ENCODE measurements around the gene LYST.
"Not testable (repeated sequence)": the region's sequence is repeated elsewhere in the genome, so short reads cannot be mapped to it uniquely, and the experiment has no call there.

Gene LYST

GRCh38 chr1:235659186-235659771 lies 207.4 kb downstream of the LYST start:
- H3K4me1 Mint-ChIP-seq (ENCODE audit: low read depth): no peaks in the 10 kb centered on the region
- H3K27me3 Mint-ChIP-seq: peaks cover 11% of the 10 kb centered on the region
- H3K4me3 Mint-ChIP-seq: no peak overlapping the region
- peaks cover under 1% of the 10 kb centered on the region for H3K9me3 Mint-ChIP-seq
- no peak overlapping the region for H3K27ac Mint-ChIP-seq
- no peak for DNase-seq
- peaks cover 35% of the 10 kb centered on the region for H3K36me3 Mint-ChIP-seq (ENCODE audit: low read depth)

DNA sequence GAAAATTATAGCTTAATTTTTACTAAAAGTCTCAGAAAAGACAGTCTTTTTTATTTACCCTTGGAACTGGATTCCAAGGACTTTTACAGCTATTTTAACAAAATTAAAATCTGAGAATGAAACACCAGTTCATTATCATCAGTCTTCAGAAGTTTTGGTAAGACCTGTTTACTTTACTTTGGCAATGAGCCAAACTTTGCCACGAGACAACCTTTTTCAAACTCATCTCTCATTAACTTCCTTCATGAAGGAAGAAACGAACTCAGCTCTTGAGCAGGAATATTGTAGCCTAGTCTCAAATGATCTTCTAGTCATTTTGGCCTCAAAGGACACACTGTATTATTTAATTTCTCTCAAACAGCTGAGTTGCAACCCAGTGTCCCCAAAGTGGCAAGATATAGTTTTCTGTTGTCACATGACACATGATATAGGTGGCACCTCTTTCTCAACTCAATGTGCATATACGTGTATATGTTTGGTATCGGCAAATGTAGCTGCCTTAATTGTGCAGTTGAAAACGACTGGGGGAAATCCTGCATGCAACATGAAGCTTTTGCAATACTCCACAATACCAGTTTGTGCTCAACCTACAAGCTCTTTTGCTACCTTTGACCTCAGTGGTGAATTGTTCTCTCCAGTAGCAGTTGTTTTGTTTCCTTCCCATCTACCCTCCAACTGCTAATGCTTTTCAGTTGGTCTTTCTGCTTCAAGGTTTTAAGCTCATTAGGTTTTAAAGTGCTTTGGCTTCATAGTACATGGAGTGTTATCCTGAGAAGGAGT lies 208.8 kb downstream of the LYST start:
- H3K9me3 Mint-ChIP-seq: peaks cover 2% of the 10 kb centered on the region
- H3K36me3 Mint-ChIP-seq (ENCODE audit: low read depth): peaks cover 25% of the 10 kb centered on the region
- peaks cover 22% of the 10 kb centered on the region for H3K27me3 Mint-ChIP-seq
- no peak overlapping the region for H3K4me3 Mint-ChIP-seq
- no peak for DNase-seq
- no peak overlapping the region for H3K27ac Mint-ChIP-seq
- no peaks in the 10 kb centered on the region for H3K4me1 Mint-ChIP-seq (ENCODE audit: low read depth)

- H3K36me3 Mint-ChIP-seq (ENCODE audit: low read depth): peaks cover 18% of the 10 kb centered on the region
- H3K9me3 Mint-ChIP-seq: peaks cover 2% of the 10 kb centered on the region
- H3K4me1 Mint-ChIP-seq (ENCODE audit: low read depth): no peaks in the 10 kb centered on the region
- peaks cover 29% of the 10 kb centered on the region for H3K27me3 Mint-ChIP-seq
- DNase-seq: no peak
- no peak overlapping the region for H3K4me3 Mint-ChIP-seq
- no peak overlapping the region for H3K27ac Mint-ChIP-seq
These were observed 209.4 kb downstream of the LYST start for GRCh38 chr1:235657269-235657668.

DNA sequence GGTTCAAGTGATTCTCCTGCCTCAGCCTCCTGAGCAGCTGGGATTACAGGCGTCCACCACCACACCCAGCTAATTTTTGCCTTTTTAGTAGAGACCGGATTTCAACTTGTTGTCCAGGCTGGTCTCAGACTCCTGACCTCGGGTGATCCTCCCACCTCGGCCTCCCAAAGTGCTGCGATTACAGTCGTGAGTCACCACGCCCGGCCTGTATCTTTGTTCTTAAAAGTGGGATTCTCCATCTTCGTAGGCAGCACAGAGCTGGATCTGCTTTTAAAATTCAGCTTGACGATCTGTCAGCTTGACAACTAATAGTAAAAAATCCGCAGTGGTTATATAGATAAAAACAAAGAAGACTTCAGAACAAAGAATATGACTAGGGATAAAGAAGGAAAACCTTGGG lies 214.3 kb downstream of the LYST start:
- H3K36me3 Mint-ChIP-seq (ENCODE audit: low read depth): no peaks in the 10 kb centered on the region
- H3K4me1 Mint-ChIP-seq (ENCODE audit: low read depth): peaks cover 11% of the 10 kb centered on the region
- peaks cover 2% of the 10 kb centered on the region for H3K9me3 Mint-ChIP-seq
- no peak overlapping the region for H3K4me3 Mint-ChIP-seq
- no peak for DNase-seq
- H3K27me3 Mint-ChIP-seq: peaks cover 64% of the 10 kb centered on the region
- no peak overlapping the region for H3K27ac Mint-ChIP-seq

DNA sequence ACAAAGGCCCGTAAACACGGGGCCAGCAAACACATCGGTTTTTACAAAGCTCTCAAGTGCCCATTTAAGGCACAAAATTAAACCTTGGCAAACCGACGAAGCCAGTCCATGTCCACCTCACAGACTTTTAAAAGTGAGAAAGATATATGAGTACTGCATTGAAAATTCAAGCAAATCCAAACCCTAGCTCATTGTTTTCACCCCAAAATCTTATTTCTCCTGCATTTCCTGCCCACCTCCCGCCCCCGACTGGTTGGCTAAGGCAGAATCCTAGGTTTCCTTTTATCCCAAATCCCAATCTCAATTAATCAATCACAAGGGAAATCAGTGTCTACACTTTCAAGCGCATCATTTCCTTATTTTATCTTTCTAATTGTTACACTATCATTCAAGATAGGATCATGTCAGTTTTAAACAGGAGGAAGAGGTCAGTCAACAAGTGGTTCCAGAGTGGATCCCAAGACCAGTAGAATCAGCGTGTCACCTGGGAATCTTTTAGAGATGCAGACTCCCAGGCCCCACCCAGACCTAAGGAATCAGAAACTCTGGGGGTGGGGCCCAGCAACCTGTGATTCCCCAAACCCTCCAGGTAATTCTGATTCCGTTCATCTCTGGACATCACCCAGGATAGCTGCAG lies 215.4 kb downstream of the LYST start:
- Mint-ChIP-seq H3K27ac (no peak overlapping the region), H3K4me3 (peak overlapping the region; percentile 57), H3K9me3 (peaks cover 2% of the 10 kb centered on the region), H3K27me3 (peaks cover 72% of the 10 kb centered on the region), H3K4me1 (ENCODE audit: low read depth) (peaks cover 11% of the 10 kb centered on the region), H3K36me3 (ENCODE audit: low read depth) (no peaks in the 10 kb centered on the region)
- DNase-seq: no peak

- Mint-ChIP-seq H3K4me1 (ENCODE audit: low read depth) (peaks cover 11% of the 10 kb centered on the region), H3K27ac (peak overlapping the region; percentile 56), H3K27me3 (peaks cover 77% of the 10 kb centered on the region), H3K36me3 (ENCODE audit: low read depth) (no peaks in the 10 kb centered on the region), H3K4me3 (peak overlapping the region; percentile 57), H3K9me3 (peaks cover 2% of the 10 kb centered on the region)
- peak; percentile 49 for DNase-seq
These were observed 216.2 kb downstream of the LYST start for GRCh38 chr1:235650341-235651169.

- Mint-ChIP-seq H3K27ac (peak within 1 kb of the TSS; percentile 64), H3K9me3 (peaks cover 2% of the 10 kb centered on the region), H3K4me1 (ENCODE audit: low read depth) (peaks cover 11% of the 10 kb centered on the region), H3K4me3 (peak within 1 kb of the TSS; percentile 74), H3K27me3 (peaks cover 77% of the 10 kb centered on the region), H3K36me3 (ENCODE audit: low read depth) (no peaks in the 10 kb centered on the region)
- DNase-seq: peak; percentile 53
These were observed 217.1 kb downstream of the LYST start, which contains the start of gene GNG4 for GRCh38 chr1:235649368-235650163. GNG4 (minus strand) TSS chr1:235649784; CDS start chr1:235583838, 65,946 bp downstream.

GRCh38 chr1:235648954-235649367 lies 217.7 kb downstream of the LYST start:
- peaks cover 79% of the 10 kb centered on the region for H3K27me3 Mint-ChIP-seq
- H3K4me1 Mint-ChIP-seq (ENCODE audit: low read depth): peaks cover 16% of the 10 kb centered on the region
- no peaks in the 10 kb centered on the region for H3K36me3 Mint-ChIP-seq (ENCODE audit: low read depth)
- peak overlapping the region; percentile 64 for H3K27ac Mint-ChIP-seq
- peak; percentile 68 for DNase-seq
- peak overlapping the region; percentile 74 for H3K4me3 Mint-ChIP-seq
- no peaks in the 10 kb centered on the region for H3K9me3 Mint-ChIP-seq

- Mint-ChIP-seq H3K4me1 (ENCODE audit: low read depth) (peaks cover 17% of the 10 kb centered on the region), H3K27me3 (peaks cover 80% of the 10 kb centered on the region), H3K4me3 (peak overlapping the region; percentile 74), H3K27ac (no peak overlapping the region), H3K9me3 (no peaks in the 10 kb centered on the region), H3K36me3 (ENCODE audit: low read depth) (no peaks in the 10 kb centered on the region)
- DNase-seq: no peak
These were observed 218.2 kb downstream of the LYST start for GRCh38 chr1:235648407-235648907.

GRCh38 chr1:235647537-235647936 lies 219.2 kb downstream of the LYST start:
- peaks cover 77% of the 10 kb centered on the region for H3K27me3 Mint-ChIP-seq
- not testable (repeated sequence) for H3K9me3 Mint-ChIP-seq; H3K4me3 Mint-ChIP-seq; DNase-seq; H3K36me3 Mint-ChIP-seq (ENCODE audit: low read depth); H3K27ac Mint-ChIP-seq
- H3K4me1 Mint-ChIP-seq (ENCODE audit: low read depth): peaks cover 26% of the 10 kb centered on the region

DNA sequence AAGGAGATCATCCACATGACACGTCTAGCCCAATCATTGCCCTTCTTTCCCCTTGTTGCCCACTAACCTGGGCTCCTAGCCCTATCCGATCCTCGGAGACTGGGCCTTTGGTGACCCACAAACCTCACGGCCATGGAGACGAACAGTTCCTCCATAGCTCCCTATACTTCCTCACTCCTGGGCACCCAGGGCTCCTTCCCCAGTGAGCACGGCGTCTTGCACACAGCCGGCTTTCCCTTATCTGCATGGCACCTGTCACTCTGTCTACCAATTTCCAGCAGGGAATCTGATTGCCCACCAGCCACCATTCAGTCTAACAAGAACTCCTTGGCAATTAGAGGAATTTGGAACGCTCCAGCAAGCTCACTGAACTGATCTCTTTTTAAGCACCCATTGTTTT lies 220.2 kb downstream of the LYST start:
- no peak overlapping the region for H3K27ac Mint-ChIP-seq
- H3K4me1 Mint-ChIP-seq (ENCODE audit: low read depth): peaks cover 37% of the 10 kb centered on the region
- no peaks in the 10 kb centered on the region for H3K36me3 Mint-ChIP-seq (ENCODE audit: low read depth)
- DNase-seq: no peak
- peaks cover 66% of the 10 kb centered on the region for H3K27me3 Mint-ChIP-seq
- H3K9me3 Mint-ChIP-seq: no peaks in the 10 kb centered on the region
- H3K4me3 Mint-ChIP-seq: no peak overlapping the region

- Mint-ChIP-seq H3K4me3 (no peak overlapping the region), H3K4me1 (ENCODE audit: low read depth) (peaks cover 39% of the 10 kb centered on the region), H3K9me3 (no peaks in the 10 kb centered on the region), H3K27me3 (peaks cover 56% of the 10 kb centered on the region), H3K36me3 (ENCODE audit: low read depth) (no peaks in the 10 kb centered on the region), H3K27ac (no peak overlapping the region)
- DNase-seq: no peak
These were observed 221.9 kb downstream of the LYST start for GRCh38 chr1:235644693-235645305.
